ENCODE results near the gene PTPRN2.

- TF ChIP-seq CTCF (IDR thresholded peaks at IDR 0.05; ENCODE audit: extremely low read depth in 1 of 2, insufficient read depth in 1 of 2, low read depth in 1 of 2, low read length in 2 of 2): no peak
- no peak for TF ChIP-seq MAX (IDR thresholded peaks at IDR 0.05; ENCODE audit: insufficient read depth, insufficient read length)
- TF ChIP-seq POLR2A (IDR thresholded peaks at IDR 0.05; ENCODE audit: low read depth, low read length): no peak
Measured at GRCh38 chr7:157707983-157708918, 879.4 kb downstream of the PTPRN2 start.

All from endothelial cell of umbilical vein (primary cell).